IPS-18c (cell line): ENCODE data around the gene COPG1.
"Not testable (repeated sequence)": the region's sequence is repeated elsewhere in the genome, so short reads cannot be mapped to it uniquely, and the experiment has no call there.

Experiments used
- H3K4me3 ChIP-seq: 2 replicates; pipeline ENCODE4 v1.7.0; 2013; ENCODE audit warnings: low read depth, mild to moderate bottlenecking, low read length, moderate library complexity; ENCODE audit not compliant: insufficient read depth
- H3K9me3 ChIP-seq: one replicate; pipeline ENCODE4 v1.6.1; 2013; ENCODE audit warnings: mild to moderate bottlenecking, low read length, moderate library complexity; ENCODE audit not compliant: control insufficient read depth, insufficient read depth

Gene COPG1

DNA sequence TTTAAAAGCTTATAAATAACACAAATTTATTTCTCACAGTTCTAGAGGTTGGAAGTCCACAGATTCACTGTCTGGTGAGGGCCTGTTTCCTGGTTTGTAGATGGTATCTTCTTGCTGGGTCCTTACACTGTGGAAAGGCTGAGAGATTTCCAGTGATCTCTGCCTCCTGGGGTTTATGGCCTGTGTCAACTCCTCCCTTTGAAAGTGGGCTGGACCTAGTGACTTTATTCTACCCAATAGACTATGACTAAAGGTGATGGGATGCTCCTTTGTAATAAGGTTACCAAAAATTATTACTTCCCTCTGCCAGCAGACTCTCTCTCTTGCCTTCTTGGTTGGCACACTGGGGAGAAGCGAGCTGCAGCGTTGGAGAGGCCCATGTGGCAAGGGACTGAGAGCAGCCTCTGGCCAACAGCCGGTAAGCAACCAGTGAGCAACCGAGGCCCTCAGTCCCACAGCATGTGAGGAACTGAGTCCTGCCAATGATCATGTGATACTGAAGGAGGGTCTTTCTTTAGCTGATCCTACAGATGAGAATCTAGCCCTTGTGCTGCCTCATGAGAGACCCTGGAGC is 14.0 kb upstream of the COPG1 start:
- Histone ChIP-seq H3K4me3 (no peak overlapping the region), H3K9me3 (peaks cover 3% of the 10 kb centered on the region)

DNA sequence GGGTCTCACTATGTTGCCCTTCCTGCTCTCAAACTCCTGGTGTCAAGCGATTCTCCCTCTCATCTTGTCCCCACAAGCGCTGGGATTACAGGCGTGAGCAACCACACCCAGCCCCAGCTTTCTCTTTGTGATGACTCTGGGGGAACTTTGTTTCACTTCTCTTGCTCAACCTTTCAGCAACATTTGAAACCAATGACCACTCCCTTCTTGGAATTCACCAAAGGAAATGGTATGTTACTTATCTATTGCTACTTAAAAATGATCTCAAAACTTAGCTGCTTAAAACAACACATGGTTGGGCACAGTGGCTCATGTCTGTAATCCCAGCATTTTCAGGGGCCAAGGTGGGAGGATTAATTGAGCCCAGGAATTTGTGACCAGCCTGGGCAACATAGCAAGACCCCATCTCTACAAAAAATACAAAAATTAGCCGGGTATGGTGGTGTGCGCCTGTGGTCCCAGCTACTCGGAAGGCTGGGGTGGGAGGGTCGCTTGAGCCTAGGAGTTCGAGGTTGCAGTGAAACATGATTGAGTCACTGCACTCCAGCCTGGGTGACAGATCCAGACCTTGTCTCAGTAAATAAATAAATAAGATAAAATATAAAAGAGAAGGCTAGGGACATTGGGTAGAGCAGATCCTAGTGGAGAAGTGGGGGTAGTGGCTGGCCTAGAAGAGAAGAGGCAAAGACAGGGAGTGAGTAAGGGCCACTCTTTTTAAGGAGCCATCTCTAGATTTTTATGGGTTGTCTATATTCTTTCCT is 10.3 kb upstream of the COPG1 start:
- H3K4me3 ChIP-seq: no peak overlapping the region

DNA sequence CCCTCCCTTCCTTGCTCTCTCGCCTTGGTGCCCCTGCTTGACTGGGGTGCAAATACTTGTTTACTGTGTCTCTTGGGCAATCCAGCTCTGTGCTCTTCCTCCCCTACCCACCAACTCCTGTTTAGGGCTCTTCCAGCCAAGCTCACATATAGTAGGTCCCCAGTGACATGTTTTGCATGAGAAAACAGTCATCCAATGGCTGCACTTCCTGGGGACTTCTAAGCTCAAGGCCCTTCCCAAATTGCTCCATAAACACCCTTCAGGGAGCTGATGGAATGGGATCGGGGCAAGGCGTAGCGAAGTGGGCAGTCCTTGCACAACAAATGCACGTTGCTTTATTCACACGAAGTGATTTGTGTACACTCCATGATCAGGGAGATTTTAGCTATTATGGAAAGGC is 9.4 kb upstream of the COPG1 start:
- H3K4me3 ChIP-seq: no peak overlapping the region
- H3K9me3 ChIP-seq: peaks cover 3% of the 10 kb centered on the region

More for the DNA sequence above, 10.3 kb upstream of the COPG1 start:
- peaks cover 3% of the 10 kb centered on the region for H3K9me3 ChIP-seq

DNA sequence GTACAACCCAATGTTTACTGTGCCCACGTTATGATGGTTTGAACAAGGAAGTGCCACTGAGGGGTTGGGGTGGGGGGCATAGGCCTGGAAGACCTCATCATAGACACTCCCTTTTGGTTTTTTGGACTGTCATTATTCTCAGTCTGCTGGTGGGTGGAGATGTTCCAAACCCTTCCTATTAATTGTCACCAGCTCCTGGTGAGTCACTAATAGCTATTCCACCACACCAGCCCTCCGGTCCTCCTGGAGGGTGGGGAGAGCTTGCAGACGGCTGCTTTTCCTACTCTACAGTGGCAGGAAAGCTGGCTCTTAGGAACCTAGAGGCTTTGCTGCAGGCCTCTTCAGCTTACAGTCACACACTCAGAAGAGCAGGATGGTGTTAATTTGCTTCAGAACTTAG is 9.0 kb upstream of the COPG1 start:
- peaks cover 2% of the 10 kb centered on the region for H3K9me3 ChIP-seq
- H3K4me3 ChIP-seq: no peak overlapping the region

DNA sequence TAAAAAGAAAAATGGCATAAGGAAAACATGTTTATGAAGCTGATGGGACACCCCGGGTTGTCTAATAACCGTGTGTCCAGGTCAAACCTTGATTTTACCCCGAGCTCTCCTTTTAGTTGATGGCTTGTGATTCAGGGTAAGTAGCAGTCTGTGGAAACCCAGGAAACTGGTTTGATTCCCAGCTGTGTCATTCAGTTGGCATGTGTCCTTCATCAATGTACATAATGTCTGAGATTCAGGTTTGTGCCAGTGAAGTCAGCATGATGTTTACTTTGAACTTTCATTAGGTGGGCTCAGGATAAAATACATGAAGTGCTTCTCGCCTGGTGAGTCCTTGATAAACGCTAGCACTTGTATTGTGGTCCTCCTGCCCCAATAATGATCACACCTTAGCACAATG is 4.3 kb upstream of the COPG1 start:
- H3K4me3 ChIP-seq: no peak overlapping the region
- no peaks in the 10 kb centered on the region for H3K9me3 ChIP-seq

DNA sequence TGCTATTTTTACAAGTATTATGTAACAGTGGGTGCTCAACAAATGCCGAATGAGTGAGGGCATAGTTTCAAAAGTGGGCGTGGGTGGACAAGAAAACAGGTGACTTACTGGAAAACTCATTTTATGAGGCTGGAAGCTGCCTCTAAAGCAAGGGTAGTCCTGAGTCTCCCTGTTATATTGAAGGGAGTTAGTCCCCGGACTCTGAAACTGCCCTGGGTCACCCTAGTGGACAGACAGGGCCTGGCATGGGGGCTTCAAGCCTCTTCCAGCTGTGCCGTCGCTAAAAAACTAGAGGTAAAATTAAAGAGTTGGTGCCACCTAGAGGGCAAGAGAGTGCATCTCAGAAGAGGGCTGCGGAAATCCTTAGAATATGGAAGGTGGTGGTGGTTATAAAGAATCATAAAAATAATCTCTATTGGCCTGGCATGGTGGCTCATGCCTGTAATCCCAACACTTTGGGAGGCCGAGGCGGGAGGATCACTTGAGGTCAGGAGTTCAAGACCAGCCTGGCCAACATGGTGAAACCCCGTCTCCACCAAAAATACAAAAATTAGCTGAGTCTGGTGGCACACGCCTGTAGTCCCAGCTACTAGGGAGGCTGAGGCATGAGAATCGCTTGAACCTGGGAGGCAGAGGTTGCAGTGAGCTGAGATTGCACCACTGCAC is 3.6 kb upstream of the COPG1 start:
- not testable (repeated sequence) for H3K9me3 ChIP-seq, H3K4me3 ChIP-seq

DNA sequence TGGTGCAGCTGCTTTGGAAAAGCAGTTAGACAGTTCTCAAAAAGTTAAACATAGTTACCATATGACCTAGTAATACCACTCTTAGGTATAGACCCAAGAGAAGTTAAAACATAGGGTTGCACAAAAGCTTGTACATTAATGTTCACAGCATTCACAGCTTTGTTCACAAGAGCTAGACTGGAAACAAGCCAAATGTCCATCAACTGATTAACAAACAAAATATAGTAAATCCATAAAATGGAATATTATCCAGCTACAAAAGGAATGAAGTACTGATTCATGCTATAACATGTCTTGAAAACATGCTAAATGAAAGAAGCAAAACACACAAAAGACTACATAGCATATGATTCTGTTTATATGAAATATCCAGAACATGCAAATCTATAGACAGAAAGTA is 2.8 kb upstream of the COPG1 start:
- Histone ChIP-seq H3K4me3 (no peak overlapping the region), H3K9me3 (no peaks in the 10 kb centered on the region)

DNA sequence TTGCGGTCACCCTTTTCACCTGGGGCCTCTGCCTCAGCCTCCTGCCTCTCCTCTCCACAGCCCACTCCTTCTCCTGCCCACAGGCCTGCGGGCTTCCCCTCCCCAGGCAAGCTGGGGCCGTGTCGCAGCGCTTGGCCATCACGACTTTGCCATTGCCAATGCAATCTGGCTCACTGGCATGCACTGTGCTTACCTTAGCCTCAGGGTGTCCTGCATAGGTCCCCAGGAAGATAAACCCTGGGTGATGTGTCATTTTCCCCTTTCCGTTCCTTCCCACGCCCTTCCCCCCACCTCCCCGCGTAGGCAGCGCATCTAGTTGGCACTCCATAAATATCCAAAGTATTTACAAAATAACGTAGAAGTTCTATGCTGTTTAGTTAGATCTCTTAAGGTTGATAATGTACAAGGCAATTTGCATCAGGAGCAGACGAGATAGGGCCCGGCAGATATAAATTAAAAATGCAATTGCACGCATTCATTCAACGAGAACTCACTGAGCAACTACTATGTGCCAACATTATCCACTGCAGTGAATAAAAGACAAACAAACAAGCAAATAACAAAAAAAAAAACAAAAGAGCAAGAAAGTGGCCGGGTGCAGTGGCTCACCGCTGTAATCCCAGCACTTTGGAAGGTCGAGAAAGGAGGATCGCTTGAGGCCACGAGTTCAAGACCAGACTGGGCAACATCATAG is 973 bp upstream of the COPG1 start:
- peak overlapping the region; percentile 98 for H3K4me3 ChIP-seq
- no peaks in the 10 kb centered on the region for H3K9me3 ChIP-seq

DNA sequence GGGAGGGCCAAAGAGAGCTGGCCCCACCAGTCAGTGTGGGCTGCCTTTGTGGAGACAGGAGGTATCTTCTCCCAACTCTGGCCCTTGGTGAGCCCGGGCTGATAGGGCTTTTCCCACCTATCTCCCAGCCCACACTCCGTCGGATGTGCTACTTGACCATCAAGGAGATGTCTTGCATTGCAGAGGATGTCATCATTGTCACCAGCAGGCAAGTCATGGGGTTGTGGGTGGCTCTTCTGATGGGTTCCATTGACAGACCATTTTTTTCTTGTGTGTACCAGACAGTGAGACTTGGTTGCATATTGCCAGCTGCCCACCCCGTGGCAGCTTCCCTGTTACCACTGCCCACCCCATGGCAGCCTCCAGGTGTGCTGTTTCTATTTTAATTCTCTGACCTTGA is 3.3 kb downstream of the COPG1 start:
- Histone ChIP-seq H3K9me3 (no peaks in the 10 kb centered on the region), H3K4me3 (no peak overlapping the region)

DNA sequence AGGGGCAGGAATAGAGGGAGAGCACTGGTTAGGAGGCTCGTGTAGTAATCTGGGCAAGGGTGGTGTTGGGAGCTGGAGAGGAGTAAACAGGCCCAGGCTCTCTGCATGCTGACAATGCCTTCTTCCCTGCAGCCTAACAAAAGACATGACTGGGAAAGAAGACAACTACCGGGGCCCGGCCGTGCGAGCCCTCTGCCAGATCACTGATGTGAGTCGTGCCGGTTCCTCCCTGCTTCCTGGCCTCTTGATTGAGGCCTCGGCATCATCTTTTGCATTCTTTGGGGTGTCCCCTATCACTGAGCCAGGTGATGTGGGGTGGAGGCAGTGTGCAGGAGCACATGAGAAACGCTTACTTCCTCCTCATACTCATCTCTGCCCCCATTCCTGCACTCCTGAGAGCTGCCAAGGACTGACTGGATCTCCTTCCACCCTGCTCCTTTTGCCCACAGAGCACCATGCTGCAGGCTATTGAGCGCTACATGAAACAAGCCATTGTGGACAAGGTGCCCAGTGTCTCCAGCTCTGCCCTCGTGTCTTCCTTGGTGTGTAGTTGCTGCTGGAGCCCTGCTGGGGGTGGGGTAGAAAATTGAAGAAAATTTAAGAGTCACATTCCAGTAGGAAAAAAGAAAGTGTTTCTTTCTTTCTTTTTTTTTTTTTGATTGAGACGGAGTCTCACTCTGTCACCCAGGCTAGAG is 5.3 kb downstream of the COPG1 start:
- Histone ChIP-seq H3K4me3 (no peak overlapping the region), H3K9me3 (no peaks in the 10 kb centered on the region)

DNA sequence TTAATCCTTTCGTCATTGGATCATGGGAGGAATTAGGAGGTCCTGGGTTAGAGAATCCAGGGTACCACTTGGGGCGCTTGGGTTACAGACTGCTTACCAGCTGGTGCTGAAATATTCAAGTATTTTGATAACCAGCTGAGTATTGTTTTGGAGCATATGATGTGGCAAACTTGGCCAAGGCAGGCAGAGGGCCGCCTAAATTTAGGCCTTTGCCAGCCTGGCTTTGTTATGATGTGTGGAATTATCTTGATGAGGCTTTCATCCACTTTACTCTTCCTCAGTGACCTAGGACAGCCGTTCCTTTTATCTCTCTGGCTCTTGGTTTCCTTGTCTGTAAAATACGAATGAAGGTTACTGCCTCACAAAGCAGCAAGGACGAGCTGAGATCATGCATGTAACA is 6.9 kb downstream of the COPG1 start:
- Histone ChIP-seq H3K9me3 (no peaks in the 10 kb centered on the region), H3K4me3 (no peak overlapping the region)

DNA sequence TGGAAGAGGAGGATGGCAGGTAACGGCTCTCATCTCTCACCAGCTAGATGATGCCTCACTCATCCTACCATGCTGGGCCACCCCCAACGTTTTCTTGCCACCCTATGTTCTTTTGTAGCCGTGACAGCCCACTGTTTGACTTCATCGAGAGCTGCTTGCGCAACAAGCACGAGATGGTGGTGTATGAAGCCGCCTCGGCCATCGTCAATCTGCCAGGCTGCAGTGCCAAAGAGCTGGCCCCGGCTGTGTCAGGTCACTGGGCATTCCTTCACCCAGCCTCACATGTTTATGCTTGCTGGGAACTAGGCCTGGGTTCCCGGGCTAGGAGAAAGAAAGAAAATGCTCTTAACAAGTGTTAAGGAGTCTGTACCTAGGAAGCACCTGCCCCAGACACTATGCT is 8.2 kb downstream of the COPG1 start:
- Histone ChIP-seq H3K4me3 (no peak overlapping the region), H3K9me3 (no peaks in the 10 kb centered on the region)

DNA sequence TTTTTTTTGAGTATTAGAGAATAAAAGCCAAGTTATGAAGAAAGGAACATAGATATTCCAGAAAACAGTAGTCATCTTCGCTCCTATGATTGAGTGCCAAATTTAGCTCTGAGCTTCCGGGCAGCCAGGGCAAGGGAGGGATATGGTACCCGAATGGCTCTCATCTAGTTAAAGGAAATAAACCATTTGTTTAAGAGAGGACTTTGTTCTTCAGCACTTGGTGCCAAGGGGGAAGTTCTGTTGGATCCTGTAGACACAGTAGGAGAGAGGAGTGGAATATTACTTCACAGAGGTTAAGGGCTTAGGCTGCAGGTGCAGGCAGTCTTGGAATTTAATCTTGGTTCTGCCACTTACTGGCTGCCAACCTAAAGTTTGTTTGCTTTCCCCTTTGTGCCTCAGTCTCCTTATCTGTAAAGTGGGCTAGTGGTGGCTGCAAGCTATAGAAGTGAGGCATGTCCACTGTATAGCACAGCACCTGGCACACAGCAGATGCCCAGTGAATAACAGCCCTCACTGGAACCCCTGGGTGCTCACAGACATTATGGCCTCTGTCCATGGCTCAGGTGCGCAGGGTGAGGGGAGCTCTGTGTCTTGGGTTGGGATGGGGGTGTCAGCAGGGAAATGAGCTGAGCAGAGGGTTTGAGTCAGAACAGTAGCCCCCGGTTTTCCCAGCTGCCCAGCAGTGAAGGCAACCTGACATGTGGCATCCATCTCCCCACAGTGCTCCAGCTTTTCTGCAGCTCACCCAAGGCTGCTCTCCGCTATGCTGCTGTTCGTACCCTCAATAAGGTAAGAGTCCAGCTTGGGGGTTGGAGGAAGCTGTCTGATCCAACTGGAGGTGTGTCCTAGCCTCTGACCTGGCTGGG is 10.4 kb downstream of the COPG1 start:
- no peaks in the 10 kb centered on the region for H3K9me3 ChIP-seq
- no peak overlapping the region for H3K4me3 ChIP-seq

DNA sequence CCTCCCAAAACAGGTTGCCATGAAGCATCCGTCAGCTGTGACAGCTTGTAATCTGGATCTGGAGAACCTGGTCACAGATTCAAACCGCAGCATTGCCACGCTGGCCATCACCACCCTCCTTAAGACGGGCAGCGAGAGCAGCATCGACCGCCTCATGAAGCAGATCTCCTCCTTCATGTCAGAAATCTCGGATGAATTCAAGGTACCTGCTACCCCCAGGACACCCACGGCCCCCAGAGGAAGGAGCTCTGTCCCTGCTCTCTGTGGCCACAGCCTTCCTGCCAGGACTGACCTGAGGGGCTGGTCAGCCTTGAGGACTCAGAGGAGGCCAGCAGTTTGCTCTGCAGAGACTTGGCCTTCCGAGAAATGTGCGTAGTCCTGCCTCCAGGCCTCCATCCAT is 11.2 kb downstream of the COPG1 start:
- H3K4me3 ChIP-seq: no peak overlapping the region
- H3K9me3 ChIP-seq: no peaks in the 10 kb centered on the region

DNA sequence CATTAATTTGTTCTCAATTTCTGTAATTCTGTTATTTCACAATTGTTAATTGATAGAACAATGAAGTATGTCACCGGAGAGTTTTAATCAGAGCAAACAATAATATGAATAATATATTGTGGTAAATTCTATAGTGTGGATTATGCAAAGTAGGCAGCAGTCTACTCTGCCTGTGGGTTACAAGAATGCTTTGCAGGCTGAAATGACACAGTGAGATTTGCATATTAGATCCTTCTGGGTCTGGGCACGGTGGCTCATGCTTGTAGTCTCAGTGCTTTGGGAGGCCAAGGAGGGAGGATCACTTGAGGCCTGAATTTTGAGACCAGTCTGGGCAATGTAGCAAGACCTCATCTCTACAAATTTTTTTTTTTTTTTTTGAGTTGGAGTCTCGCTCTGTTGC is 12.5 kb downstream of the COPG1 start:
- H3K9me3 ChIP-seq: no peaks in the 10 kb centered on the region
- no peak overlapping the region for H3K4me3 ChIP-seq

DNA sequence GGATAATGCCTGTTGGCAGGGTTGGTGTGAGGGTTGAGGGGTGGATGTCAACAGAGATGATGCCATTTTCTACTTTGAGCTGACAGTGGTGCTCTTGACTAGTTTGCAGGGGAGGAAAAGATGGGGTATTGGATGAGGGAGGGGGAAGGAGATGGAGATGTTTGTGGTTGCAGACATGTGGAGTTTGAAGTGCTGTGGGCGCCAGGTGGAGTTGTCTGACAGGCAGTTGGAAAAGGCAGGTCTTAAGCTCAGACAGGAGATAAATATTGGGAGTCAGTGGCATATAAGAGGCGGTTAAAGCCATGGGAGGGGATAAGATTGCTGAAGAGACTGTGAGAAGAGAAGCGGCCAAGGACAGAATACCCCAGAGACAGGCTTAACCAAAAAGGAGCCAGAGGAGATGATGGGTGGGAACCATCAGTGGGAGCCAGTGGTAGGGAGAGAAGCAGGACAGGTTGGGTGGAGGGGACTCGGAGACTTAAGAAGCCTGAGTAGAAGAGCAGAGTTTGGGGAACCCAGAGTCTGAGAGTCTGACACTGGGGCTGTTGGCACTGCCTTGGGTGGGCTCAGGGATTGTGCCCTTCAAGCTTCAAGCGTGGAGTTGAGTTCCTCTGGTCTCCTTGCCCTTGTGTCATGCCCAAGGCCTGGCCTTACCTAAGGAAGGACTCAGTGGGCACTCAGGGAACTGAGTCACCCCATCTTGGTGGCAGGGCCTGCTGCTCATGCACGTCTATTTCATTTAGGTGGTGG is 13.9 kb downstream of the COPG1 start:
- no peak overlapping the region for H3K4me3 ChIP-seq

More for the DNA sequence above, 13.9 kb downstream of the COPG1 start:
- H3K9me3 ChIP-seq: no peaks in the 10 kb centered on the region
